ENCODE results near the gene AXL. TPM values are rescaled to one million over a fixed set of nuclear protein-coding genes. Genes with fewer than 3 reads are reported as not detected.

Gene AXL
- total and polyA plus RNA-seq, 3 donors from 2014 or later: 56.0 to 150 (median 98.2) TPM

- intact Hi-C loops (cut with DNase I; ENCODE audit: low total_unique reads): loop anchor here (5.0 kb wide), 1 partner anchor 42 kb away; no protein-coding TSS in a partner anchor
- WGBS, 2 donors: 2 to 8% methylated on average over 26 of the region's 26 CpGs
- Histone ChIP-seq H3K9me3 (no peaks in the 10 kb centered on the region), H3K4me3 (peak overlapping the region; percentile 76 to 77), H3K27me3 (no peaks in the 10 kb centered on the region), H3K4me1 (peaks cover 20% of the 10 kb centered on the region), H3K36me3 (ENCODE audit: low read depth, missing control alignments) (no peaks in the 10 kb centered on the region), H3K27ac (peak overlapping the region; percentile 93 to 97)
- no peak for TF ChIP-seq CTCF (IDR thresholded peaks at IDR 0.05)
- no peak for TF ChIP-seq POLR2A (IDR thresholded peaks at IDR 0.05)
- no peak for DNase-seq
These were observed 90.4 kb downstream of the AXL start for GRCh38 chr19:41309180-41310032.

GRCh38 chr19:41310033-41310831 lies 91.2 kb downstream of the AXL start, which contains the start of gene CCDC97:
CCDC97 (plus strand) TSS chr19:41310172; CDS start chr19:41310311, 139 bp downstream.
- Histone ChIP-seq H3K4me3 (peak within 1 kb of the TSS; percentile 76 to 77), H3K27ac (peak within 1 kb of the TSS; percentile 93 to 97), H3K4me1 (peaks cover 20% of the 10 kb centered on the region), H3K36me3 (ENCODE audit: low read depth, missing control alignments) (no peaks in the 10 kb centered on the region), H3K9me3 (no peaks in the 10 kb centered on the region), H3K27me3 (no peaks in the 10 kb centered on the region)
- intact Hi-C loops (cut with DNase I; ENCODE audit: low total_unique reads): no loop called here
- 0% methylated on average over 37 to 47 of the region's 47 CpGs for WGBS, 2 donors
- no peak for TF ChIP-seq POLR2A (IDR thresholded peaks at IDR 0.05)
- peak; percentile 89 for DNase-seq

GRCh38 chr19:41311072-41311471 lies 92.0 kb downstream of the AXL start:
- DNase-seq: no peak
- no peaks in the 10 kb centered on the region for H3K36me3 ChIP-seq (ENCODE audit: low read depth, missing control alignments)
- H3K4me3 ChIP-seq: peak overlapping the region; percentile 76 to 77
- H3K27ac ChIP-seq: peak overlapping the region in 1 of 2 donors; percentile 97
- WGBS, 2 donors: 32 to 51% methylated on average over 5 of the region's 5 CpGs
- no peaks in the 10 kb centered on the region for H3K9me3 ChIP-seq
- peaks cover 20% of the 10 kb centered on the region for H3K4me1 ChIP-seq
- intact Hi-C loops (cut with DNase I; ENCODE audit: low total_unique reads): no loop called here
- TF ChIP-seq CTCF (IDR thresholded peaks at IDR 0.05): no peak
- no peak for TF ChIP-seq POLR2A (IDR thresholded peaks at IDR 0.05)
- H3K27me3 ChIP-seq: no peaks in the 10 kb centered on the region

Small RNA genes within 50 kb of the gene (small RNA-seq; reads per million reads assigned to genes)
- gene RN7SL34P: 0 reads per million in 2 donors

Other genes with a start within 250 kb of the AXL start
- gene CYP2B6, start 227.9 kb upstream of the AXL start, total RNA-seq: under 1 TPM; 0.19 to 0.39 TPM
- gene CYP2B6, start 227.9 kb upstream of the AXL start, polyA plus RNA-seq (ENCODE audit: insufficient read depth, low read depth, low replicate concordance): not detected
- under 1 TPM; 0.31 to 0.39 TPM for gene CYP2A13, start 130.8 kb upstream of the AXL start, total RNA-seq
- 0.18 TPM for gene CYP2A13, start 130.8 kb upstream of the AXL start, polyA plus RNA-seq (ENCODE audit: insufficient read depth, low read depth, low replicate concordance)
- gene CYP2F1, start 104.8 kb upstream of the AXL start, total RNA-seq: 1 to 10 TPM; 1.7 to 2.5 TPM
- gene CYP2F1, start 104.8 kb upstream of the AXL start, polyA plus RNA-seq (ENCODE audit: insufficient read depth, low read depth, low replicate concordance): 4.1 TPM
- gene CYP2S1, start 26.0 kb upstream of the AXL start, total RNA-seq: 1 to 10 TPM; 1.4 to 2.0 TPM
- 1.6 TPM for gene CYP2S1, start 26.0 kb upstream of the AXL start, polyA plus RNA-seq (ENCODE audit: insufficient read depth, low read depth, low replicate concordance)
- gene HNRNPUL1, start 45.1 kb downstream of the AXL start, total RNA-seq: 100 to 1,000 TPM; 192 to 197 TPM
- gene HNRNPUL1, start 45.1 kb downstream of the AXL start, polyA plus RNA-seq (ENCODE audit: insufficient read depth, low read depth, low replicate concordance): 230 TPM
- 10 to 100 TPM; 36.2 to 40.2 TPM for gene CCDC97, start 90.9 kb downstream of the AXL start, total RNA-seq
- gene CCDC97, start 90.9 kb downstream of the AXL start, polyA plus RNA-seq (ENCODE audit: insufficient read depth, low read depth, low replicate concordance): 57.8 TPM
- gene TGFB1, start 134.7 kb downstream of the AXL start, total RNA-seq: 10 to 100 TPM; 12.7 to 17.0 TPM
- gene TGFB1, start 134.7 kb downstream of the AXL start, polyA plus RNA-seq (ENCODE audit: insufficient read depth, low read depth, low replicate concordance): 19.8 TPM
- 10 to 100 TPM in 1 of 2 donors, 1 to 10 TPM in 1; 6.7 to 13.5 TPM for gene B9D2, start 144.9 kb downstream of the AXL start, total RNA-seq
- gene B9D2, start 144.9 kb downstream of the AXL start, polyA plus RNA-seq (ENCODE audit: insufficient read depth, low read depth, low replicate concordance): 14.6 TPM
- gene TMEM91, start 157.3 kb downstream of the AXL start, total RNA-seq: 10 to 100 TPM; 17.0 to 32.9 TPM
- gene TMEM91, start 157.3 kb downstream of the AXL start, polyA plus RNA-seq (ENCODE audit: insufficient read depth, low read depth, low replicate concordance): 33.2 TPM
- gene EXOSC5, start 178.1 kb downstream of the AXL start, total RNA-seq: 10 to 100 TPM; 19.1 to 23.8 TPM
- gene EXOSC5, start 178.1 kb downstream of the AXL start, polyA plus RNA-seq (ENCODE audit: insufficient read depth, low read depth, low replicate concordance): 28.0 TPM
- gene BCKDHA, start 178.6 kb downstream of the AXL start, total RNA-seq: 10 to 100 TPM; 80.8 to 81.3 TPM
- gene BCKDHA, start 178.6 kb downstream of the AXL start, polyA plus RNA-seq (ENCODE audit: insufficient read depth, low read depth, low replicate concordance): 53.1 TPM
- gene B3GNT8, start 208.2 kb downstream of the AXL start, total RNA-seq: 1 to 10 TPM; 1.0 to 1.2 TPM
- 1.3 TPM for gene B3GNT8, start 208.2 kb downstream of the AXL start, polyA plus RNA-seq (ENCODE audit: insufficient read depth, low read depth, low replicate concordance)
- 10 to 100 TPM; 26.7 to 35.8 TPM for gene DMAC2, start 220.7 kb downstream of the AXL start, total RNA-seq
- gene DMAC2, start 220.7 kb downstream of the AXL start, polyA plus RNA-seq (ENCODE audit: insufficient read depth, low read depth, low replicate concordance): 24.6 TPM
- gene ERICH4, start 223.9 kb downstream of the AXL start, total RNA-seq: 1 to 10 TPM in 1 of 2 donors, not detected in 1; 1.8 TPM
- 0.61 TPM for gene ERICH4, start 223.9 kb downstream of the AXL start, polyA plus RNA-seq (ENCODE audit: insufficient read depth, low read depth, low replicate concordance)